Activated naive CD8-positive, alpha-beta T cell treated with anti-CD3 and anti-CD28 coated beads, Interleukin-2, amount 50 U/mL, for 24 hours (primary cell): Measurements from ENCODE around the gene GIMAP8.
"Not testable (repeated sequence)": the region's sequence is repeated elsewhere in the genome, so short reads cannot be mapped to it uniquely, and the experiment has no call there.

ENCODE experiments used
- ATAC-seq: fragments of 150-1000 bp; cut with Tn5 transposase; one replicate; pipeline ENCODE4 v1.10.0; 2021
- DNase-seq: peaks from one replicate; pipeline ENCODE4 v3.0.0; 2021
- H3K27ac Mint-ChIP-seq: one replicate; pipeline ENCODE4 v1.8.0; 2021; ENCODE audit warnings: mild to moderate bottlenecking, mixed read lengths
- H3K27me3 Mint-ChIP-seq: one replicate; pipeline ENCODE4 v1.8.0; 2021; ENCODE audit warnings: mixed read lengths
- H3K36me3 Mint-ChIP-seq: one replicate; pipeline ENCODE4 v1.8.0; 2021; ENCODE audit warnings: low read depth, mixed read lengths
- H3K4me1 Mint-ChIP-seq: one replicate; pipeline ENCODE4 v1.8.0; 2021; ENCODE audit warnings: mixed read lengths
- H3K4me3 Mint-ChIP-seq: one replicate; pipeline ENCODE4 v1.8.0; 2021; ENCODE audit warnings: mild to moderate bottlenecking, moderate library complexity, mixed read lengths
- H3K9me3 Mint-ChIP-seq: one replicate; pipeline ENCODE4 v1.8.0; 2021; ENCODE audit warnings: mixed read lengths

Gene GIMAP8

GRCh38 chr7:150483514-150483913, 33.1 kb downstream of the GIMAP8 start:
- not testable (repeated sequence) for DNase-seq, H3K36me3 Mint-ChIP-seq, H3K9me3 Mint-ChIP-seq, ATAC-seq, H3K27me3 Mint-ChIP-seq
- peak overlapping the region; percentile 97 for H3K27ac Mint-ChIP-seq
- H3K4me1 Mint-ChIP-seq: peaks cover 91% of the 10 kb centered on the region
- peak overlapping the region; percentile 77 for H3K4me3 Mint-ChIP-seq

DNA sequence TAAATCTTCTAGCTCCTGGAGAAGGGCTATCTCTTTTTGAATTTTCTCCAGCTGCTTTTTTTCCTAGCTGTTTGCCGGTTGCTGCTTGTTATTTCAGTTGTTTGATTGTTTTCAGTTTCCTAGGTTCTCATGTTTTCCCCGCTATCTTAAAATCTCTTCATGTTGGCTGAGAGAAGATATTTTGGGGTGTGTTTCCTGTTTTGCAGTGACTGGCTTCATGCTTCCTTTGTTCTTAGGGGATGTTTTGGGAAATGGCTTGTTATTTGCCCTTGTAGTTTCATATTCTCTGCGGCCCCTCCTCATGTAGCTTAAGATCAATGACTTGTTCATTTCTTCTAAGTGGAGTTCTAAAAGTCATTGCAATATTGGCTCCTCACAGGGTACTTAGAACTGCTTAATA, 33.6 kb downstream of the GIMAP8 start:
- not testable (repeated sequence) for DNase-seq, H3K9me3 Mint-ChIP-seq, ATAC-seq, H3K27me3 Mint-ChIP-seq, H3K36me3 Mint-ChIP-seq
- H3K4me1 Mint-ChIP-seq: peaks cover 86% of the 10 kb centered on the region
- H3K27ac Mint-ChIP-seq: peak overlapping the region; percentile 97
- H3K4me3 Mint-ChIP-seq: peak overlapping the region; percentile 77

GRCh38 chr7:150487625-150488024, 37.2 kb downstream of the GIMAP8 start:
- H3K27me3 Mint-ChIP-seq: no peaks in the 10 kb centered on the region
- DNase-seq (no peak), ATAC-seq (peak; percentile 49)
- H3K27ac Mint-ChIP-seq: no peak overlapping the region
- no peaks in the 10 kb centered on the region for H3K9me3 Mint-ChIP-seq
- H3K4me3 Mint-ChIP-seq: no peak overlapping the region
- H3K36me3 Mint-ChIP-seq: peaks cover 4% of the 10 kb centered on the region
- H3K4me1 Mint-ChIP-seq: peaks cover 57% of the 10 kb centered on the region

DNA sequence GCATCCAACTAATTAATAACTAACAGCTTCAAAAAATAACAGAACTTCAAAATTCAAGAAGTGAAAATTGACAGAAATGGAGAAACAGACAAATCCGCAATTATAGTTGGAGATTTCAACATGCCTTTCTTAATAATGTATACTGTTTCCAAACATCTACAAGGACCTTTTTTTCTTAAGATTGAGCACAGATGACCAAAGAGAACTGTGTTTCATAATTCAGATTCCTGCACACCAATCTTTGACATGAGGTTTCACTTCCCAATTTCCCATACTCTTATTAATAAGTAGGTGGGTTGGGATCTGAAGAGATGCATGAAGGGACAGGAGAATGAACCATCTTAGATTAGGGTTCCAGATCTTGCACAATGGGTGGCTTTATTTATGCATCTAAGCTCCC, 39.4 kb downstream of the GIMAP8 start:
- ATAC-seq: no peak
- Mint-ChIP-seq H3K4me3 (no peak overlapping the region), H3K9me3 (no peaks in the 10 kb centered on the region), H3K4me1 (peaks cover 36% of the 10 kb centered on the region), H3K36me3 (peaks cover 4% of the 10 kb centered on the region), H3K27me3 (no peaks in the 10 kb centered on the region), H3K27ac (no peak overlapping the region)
- DNase-seq: no peak

- not testable (repeated sequence) for H3K36me3 Mint-ChIP-seq, ATAC-seq
Measured at GRCh38 chr7:150493442-150493841, 43.0 kb downstream of the GIMAP8 start.

DNA sequence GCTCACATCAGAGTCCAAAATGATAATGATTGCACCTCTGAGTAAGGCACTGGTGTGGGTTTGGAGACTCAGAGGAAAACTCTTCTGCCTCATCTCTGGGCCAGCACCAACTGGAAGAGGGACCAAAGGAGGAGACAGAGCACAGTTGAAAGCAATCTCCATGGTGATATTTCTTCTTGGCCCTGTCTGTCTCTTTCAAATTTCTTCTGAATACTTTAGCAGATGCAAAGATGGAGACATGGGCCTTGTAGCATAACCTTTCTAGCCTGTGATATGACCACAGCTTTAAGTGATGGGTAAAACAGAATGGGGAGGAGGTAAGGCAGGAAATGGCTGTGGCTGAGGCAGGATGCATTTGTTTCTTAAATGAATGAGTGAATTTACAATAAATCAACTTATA, 52.1 kb downstream of the GIMAP8 start:
- Mint-ChIP-seq H3K4me1 (peaks cover 75% of the 10 kb centered on the region), H3K27ac (peak overlapping the region; percentile 79), H3K27me3 (no peaks in the 10 kb centered on the region), H3K36me3 (peaks cover 9% of the 10 kb centered on the region), H3K9me3 (peaks cover 16% of the 10 kb centered on the region), H3K4me3 (peak overlapping the region; percentile 26)
- DNase-seq: no peak
- peak; percentile 60 for ATAC-seq

More at GRCh38 chr7:150493442-150493841, 43.0 kb downstream of the GIMAP8 start:
- not testable (repeated sequence) for DNase-seq, H3K9me3 Mint-ChIP-seq, H3K4me3 Mint-ChIP-seq, H3K27me3 Mint-ChIP-seq, H3K27ac Mint-ChIP-seq
- H3K4me1 Mint-ChIP-seq: peaks cover 20% of the 10 kb centered on the region

DNA sequence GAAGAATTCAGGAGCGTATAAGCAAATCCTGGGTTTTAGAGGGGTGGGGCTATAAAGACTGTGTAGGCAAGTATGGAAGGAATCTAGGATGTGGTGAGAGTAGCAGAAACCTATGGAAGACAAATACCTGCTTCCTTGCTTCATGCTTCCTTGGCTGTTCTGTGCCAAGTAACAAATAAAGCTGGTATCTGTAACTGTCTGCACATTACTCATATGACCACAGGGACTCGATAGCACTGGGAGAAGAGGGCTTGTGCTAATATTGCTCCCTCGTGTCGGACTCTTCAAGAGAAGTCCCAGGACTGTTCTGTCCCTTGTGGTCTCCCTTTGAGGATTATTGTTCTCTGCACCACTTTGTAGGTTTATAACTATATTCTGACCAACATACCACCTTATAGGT, 52.7 kb downstream of the GIMAP8 start:
- H3K9me3 Mint-ChIP-seq: peaks cover 13% of the 10 kb centered on the region
- no peaks in the 10 kb centered on the region for H3K27me3 Mint-ChIP-seq
- no peak for DNase-seq
- no peak overlapping the region for H3K4me3 Mint-ChIP-seq
- H3K36me3 Mint-ChIP-seq: peaks cover 7% of the 10 kb centered on the region
- no peak for ATAC-seq
- peaks cover 75% of the 10 kb centered on the region for H3K4me1 Mint-ChIP-seq
- H3K27ac Mint-ChIP-seq: peak overlapping the region; percentile 79

DNA sequence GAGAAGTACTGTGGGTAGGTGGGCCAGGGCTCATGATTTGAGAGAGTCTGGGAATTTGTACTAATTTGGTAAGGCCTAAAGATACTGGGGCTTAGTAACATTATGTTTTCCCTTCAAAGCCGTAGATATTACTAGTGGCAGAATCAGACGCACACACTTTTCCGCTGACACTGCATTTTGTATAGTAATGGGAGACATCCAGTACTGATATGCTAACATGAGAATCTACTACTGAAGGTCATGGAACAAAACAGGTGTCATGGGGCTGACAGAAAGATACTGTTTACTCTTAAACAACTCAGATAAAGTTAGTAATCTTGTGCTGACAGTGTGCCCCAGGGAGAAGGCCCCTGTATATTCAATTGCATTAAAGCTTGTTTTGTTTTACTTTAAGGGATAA, 53.2 kb downstream of the GIMAP8 start:
- H3K4me3 Mint-ChIP-seq: no peak overlapping the region
- H3K9me3 Mint-ChIP-seq: peaks cover 12% of the 10 kb centered on the region
- peak; percentile 61 for ATAC-seq
- no peaks in the 10 kb centered on the region for H3K27me3 Mint-ChIP-seq
- no peak for DNase-seq
- peak overlapping the region; percentile 79 for H3K27ac Mint-ChIP-seq
- peaks cover 78% of the 10 kb centered on the region for H3K4me1 Mint-ChIP-seq
- peaks cover 6% of the 10 kb centered on the region for H3K36me3 Mint-ChIP-seq

- ATAC-seq: peak; percentile 38
- H3K27ac Mint-ChIP-seq: peak overlapping the region; percentile 73
- DNase-seq: no peak
- no peaks in the 10 kb centered on the region for H3K27me3 Mint-ChIP-seq
- peaks cover 2% of the 10 kb centered on the region for H3K36me3 Mint-ChIP-seq
- peak overlapping the region; percentile 59 for H3K4me3 Mint-ChIP-seq
- H3K9me3 Mint-ChIP-seq: peaks cover 3% of the 10 kb centered on the region
- peaks cover 93% of the 10 kb centered on the region for H3K4me1 Mint-ChIP-seq
Measured at GRCh38 chr7:150507947-150508602, 57.6 kb downstream of the GIMAP8 start.

- H3K4me1 Mint-ChIP-seq: peaks cover 81% of the 10 kb centered on the region
- DNase-seq: no peak
- no peak overlapping the region for H3K4me3 Mint-ChIP-seq
- H3K27me3 Mint-ChIP-seq: no peaks in the 10 kb centered on the region
- no peak for ATAC-seq
- H3K27ac Mint-ChIP-seq: peak overlapping the region; percentile 61
- H3K36me3 Mint-ChIP-seq: peaks cover 2% of the 10 kb centered on the region
- peaks cover 3% of the 10 kb centered on the region for H3K9me3 Mint-ChIP-seq
Measured at GRCh38 chr7:150511048-150511447, 60.6 kb downstream of the GIMAP8 start.

DNA sequence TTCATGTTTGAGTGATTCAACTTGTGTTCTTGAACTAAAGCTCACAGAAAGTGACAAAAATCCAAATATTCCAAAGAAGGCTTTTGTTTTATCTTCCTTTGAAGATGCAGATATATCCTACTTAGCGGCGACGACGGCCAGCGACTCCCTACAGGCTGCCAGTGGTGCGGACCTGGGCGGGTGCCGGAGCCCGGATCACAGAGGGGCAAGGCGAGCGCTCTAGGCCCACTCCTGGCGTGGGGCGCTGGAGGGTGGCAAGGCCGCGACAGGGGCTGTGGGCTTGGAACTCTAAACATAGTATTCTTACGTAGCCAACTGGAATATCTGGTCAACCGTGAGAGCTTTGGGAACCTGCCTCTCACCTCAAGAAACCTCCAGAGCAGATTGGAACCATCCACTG, 63.3 kb downstream of the GIMAP8 start:
- Mint-ChIP-seq H3K27ac (peak overlapping the region; percentile 98), H3K4me1 (peaks cover 70% of the 10 kb centered on the region), H3K4me3 (peak overlapping the region; percentile 98), H3K27me3 (no peaks in the 10 kb centered on the region), H3K9me3 (peaks cover 3% of the 10 kb centered on the region), H3K36me3 (peaks cover 4% of the 10 kb centered on the region)
- no peak for DNase-seq
- no peak for ATAC-seq

DNA sequence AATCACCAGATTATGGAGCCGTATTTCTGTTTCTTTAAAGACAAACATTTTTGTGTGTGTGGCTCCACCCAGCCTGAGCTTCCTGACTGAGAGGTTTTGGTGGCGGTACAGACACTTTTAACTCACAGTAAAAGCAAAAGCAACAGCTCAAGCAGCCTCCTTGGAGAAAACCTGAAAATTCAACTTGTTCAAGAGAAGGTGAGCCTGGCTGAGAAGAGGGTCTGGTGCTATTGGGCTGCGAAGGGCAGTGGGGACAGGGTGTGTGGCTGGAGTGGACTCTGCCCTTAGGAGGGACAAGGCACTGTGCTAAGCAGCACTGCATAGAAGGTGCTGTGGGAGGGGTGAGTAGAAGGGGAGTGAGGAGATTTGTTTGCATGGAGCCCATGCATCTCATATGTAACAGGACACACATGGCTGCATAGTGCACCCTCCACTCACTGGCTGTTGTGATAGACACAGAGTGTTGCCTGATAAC, 64.4 kb downstream of the GIMAP8 start, which contains the start of gene GIMAP7:
TSS of gene GIMAP7 (plus strand) at position 125 of the 475 bp plus-strand sequence. CDS start 5,103 bp downstream, outside the sequence.
- Mint-ChIP-seq H3K27me3 (no peaks in the 10 kb centered on the region), H3K4me3 (peak within 1 kb of the TSS; percentile 98), H3K27ac (peak within 1 kb of the TSS; percentile 98), H3K4me1 (peaks cover 64% of the 10 kb centered on the region), H3K9me3 (peaks cover 3% of the 10 kb centered on the region), H3K36me3 (peaks cover 5% of the 10 kb centered on the region)
- DNase-seq (peak; percentile 43), ATAC-seq (peak; percentile 69)

DNA sequence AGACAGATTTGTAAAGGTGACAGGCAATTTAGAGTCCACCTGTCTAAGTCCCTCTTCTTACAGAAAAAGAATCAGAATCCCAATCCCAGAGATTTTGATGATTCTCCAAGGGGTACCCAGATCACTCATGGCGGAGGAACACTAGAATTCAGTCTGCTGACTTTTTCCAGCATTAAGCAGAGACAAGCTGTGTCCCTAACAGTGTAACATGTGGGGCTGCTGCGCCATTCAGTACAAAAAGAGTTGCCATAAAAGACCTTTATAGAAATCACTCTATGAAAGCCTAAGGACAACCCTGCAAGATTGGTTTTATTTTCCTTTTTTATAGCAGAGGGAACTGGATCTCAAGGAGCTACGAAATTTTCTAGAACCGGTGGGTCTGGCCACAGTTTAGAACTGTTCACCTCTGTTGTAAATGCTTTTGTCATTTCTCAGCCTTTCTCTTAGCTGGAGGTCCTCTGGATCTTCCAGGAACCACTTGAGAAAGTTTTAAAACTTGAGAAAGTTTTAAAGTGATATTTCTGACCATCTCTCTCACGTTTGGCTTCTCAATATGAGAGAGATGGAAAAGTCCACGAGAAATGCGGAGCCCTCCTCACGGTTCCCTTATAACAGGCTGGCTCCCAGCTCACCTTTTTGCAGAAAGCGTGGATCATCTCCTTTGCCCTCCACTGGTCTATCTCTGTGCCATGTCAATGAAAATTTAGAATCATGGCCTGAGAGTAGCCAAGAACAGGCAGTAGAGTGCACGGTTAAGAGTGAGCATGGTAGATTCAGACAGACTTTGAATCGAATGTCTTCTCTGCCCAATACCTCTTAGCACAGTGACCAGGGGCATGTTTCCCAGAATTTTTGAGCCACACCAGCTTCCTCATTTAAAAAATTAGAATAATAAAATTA, 65.1 kb downstream of the GIMAP8 start:
- Mint-ChIP-seq H3K27me3 (no peaks in the 10 kb centered on the region), H3K4me3 (peak overlapping the region; percentile 98), H3K36me3 (peaks cover 10% of the 10 kb centered on the region), H3K27ac (peak overlapping the region; percentile 98), H3K4me1 (peaks cover 62% of the 10 kb centered on the region), H3K9me3 (peaks cover 3% of the 10 kb centered on the region)
- no peak for DNase-seq
- ATAC-seq: peak; percentile 38

DNA sequence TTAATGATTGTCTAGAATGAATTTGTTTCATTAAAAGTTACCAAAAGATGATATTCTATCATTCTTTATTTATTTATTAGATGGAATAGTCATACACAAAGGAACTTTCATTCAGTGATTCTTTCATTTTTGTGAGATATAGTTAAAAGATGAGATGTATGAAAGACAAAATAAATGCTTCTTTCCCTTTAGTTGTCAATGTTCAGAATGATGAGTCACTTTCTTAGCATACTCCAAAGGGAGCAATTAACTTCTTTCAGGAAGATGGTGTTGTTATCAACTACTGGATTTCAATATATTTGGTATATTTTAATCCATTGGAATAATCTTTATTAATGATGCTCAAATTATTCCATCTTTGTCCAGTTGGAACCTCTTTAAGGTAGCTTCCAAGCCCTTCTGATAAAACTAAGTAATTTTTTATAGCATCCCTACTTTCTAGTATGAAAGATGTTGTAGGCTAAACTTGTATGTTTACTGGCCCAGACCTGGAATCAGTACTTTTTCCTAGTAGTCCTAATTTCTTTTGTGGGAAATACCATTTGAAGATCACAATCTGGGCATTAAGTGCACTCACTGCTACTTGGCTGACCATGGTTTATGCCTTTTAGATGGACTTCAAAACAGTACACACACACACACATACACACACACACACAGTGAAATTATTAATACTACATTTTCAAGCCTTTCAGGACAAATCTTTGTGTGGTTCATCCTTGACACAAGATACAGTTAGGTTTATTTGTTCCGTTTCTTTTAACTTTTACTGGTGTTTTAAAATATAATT, 66.7 kb downstream of the GIMAP8 start:
- H3K9me3 Mint-ChIP-seq: no peaks in the 10 kb centered on the region
- H3K4me1 Mint-ChIP-seq: peaks cover 55% of the 10 kb centered on the region
- DNase-seq: no peak
- peak overlapping the region; percentile 98 for H3K27ac Mint-ChIP-seq
- peak overlapping the region; percentile 98 for H3K4me3 Mint-ChIP-seq
- peaks cover 12% of the 10 kb centered on the region for H3K36me3 Mint-ChIP-seq
- no peak for ATAC-seq
- H3K27me3 Mint-ChIP-seq: no peaks in the 10 kb centered on the region
